AG09309 (cell line): ENCODE measurements around the gene TMPRSS6.

Source experiments
- DNase-seq: peaks from one replicate; pipeline ENCODE4 v3.0.0-alpha.2; 2010; ENCODE audit warnings: low read depth
- H3K4me3 ChIP-seq: 2 replicates; pipeline ENCODE4 v1.5.1; 2011; ENCODE audit warnings: mild to moderate bottlenecking, low read depth, low read length, moderate library complexity; ENCODE audit not compliant: control insufficient read depth
- CTCF ChIP-seq: IDR thresholded peaks from 2 replicates; pipeline ENCODE4 v1.5.1; 2011; ENCODE audit warnings: mild to moderate bottlenecking, low read depth, low read length, inconsistent platforms; ENCODE audit not compliant: insufficient read depth, control insufficient read depth; ENCODE audit errors: missing control alignments

Gene TMPRSS6

DNA sequence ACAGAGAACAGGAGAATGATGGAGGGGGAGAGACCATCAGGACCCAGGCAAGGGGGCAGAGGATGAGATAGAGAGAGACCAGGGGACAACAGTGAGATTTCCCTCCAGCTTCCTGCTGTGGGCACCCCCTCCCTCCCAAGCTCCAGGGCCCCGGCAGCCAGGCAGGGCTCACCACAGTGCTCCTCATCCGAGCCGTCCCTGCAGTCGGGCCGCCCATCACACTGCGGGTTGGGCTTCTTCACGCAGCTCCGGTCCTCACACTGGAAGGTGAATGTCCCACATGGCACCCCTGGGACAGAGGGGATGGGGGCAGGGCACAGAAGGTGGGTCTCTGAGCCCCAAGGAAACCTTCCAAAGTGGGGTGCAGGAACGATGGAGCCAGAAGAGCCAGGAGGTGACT is 38.8 kb downstream of the TMPRSS6 start:
- DNase-seq: no peak
- H3K4me3 ChIP-seq: no peak overlapping the region
- TF ChIP-seq CTCF: no peak

GRCh38 chr22:37070334-37070733 is 39.2 kb downstream of the TMPRSS6 start:
- TF ChIP-seq CTCF: no peak
- DNase-seq: no peak
- no peak overlapping the region for H3K4me3 ChIP-seq

DNA sequence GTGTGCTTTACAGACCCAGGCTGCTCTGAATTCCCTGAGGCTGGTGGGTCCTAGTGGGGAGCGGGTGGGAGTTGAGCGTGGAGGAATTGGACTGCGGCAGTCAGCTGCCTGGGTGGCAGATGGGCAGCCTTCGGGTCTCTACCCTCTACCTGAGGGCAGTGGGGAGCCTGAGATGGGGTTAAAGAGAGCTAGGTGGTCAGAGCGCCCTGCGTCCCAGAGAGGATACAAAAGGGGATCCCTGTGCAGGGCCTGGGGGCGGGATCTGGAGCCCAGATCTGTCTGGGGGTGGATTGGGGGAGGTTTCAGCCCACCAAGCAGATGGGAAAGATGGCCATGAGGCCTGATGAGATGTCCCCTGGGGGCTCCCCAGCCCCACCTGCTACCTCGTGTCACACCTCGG is 39.8 kb downstream of the TMPRSS6 start:
- no peak overlapping the region for H3K4me3 ChIP-seq
- no peak for TF ChIP-seq CTCF
- DNase-seq: no peak

DNA sequence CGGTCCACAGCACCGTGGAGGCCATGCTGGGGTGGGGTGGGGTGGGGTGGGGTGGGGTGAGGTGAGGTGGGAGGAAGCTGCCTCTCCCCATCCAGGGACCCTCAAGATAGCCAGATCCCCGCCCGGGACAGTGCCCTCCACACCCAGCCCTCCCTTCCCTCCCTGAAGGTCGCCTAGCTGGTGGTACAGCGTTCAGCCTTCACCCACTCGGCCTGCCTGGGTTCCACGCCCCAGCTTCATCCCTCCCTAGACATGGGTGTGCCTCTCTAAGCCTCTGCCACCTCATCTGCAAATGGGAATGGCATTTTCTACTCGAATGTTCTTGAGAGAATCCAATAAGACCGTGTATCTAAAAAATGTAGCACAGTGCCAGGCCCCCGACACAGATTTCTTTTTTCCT is 40.2 kb downstream of the TMPRSS6 start:
- no peak for DNase-seq
- no peak for TF ChIP-seq CTCF
- H3K4me3 ChIP-seq: no peak overlapping the region

- H3K4me3 ChIP-seq: no peak overlapping the region
- DNase-seq: no peak
- TF ChIP-seq CTCF: no peak
Observed at GRCh38 chr22:37068859-37069258, 40.7 kb downstream of the TMPRSS6 start.

GRCh38 chr22:37067428-37067827 is 42.1 kb downstream of the TMPRSS6 start:
- no peak overlapping the region for H3K4me3 ChIP-seq
- no peak for DNase-seq
- no peak for TF ChIP-seq CTCF

DNA sequence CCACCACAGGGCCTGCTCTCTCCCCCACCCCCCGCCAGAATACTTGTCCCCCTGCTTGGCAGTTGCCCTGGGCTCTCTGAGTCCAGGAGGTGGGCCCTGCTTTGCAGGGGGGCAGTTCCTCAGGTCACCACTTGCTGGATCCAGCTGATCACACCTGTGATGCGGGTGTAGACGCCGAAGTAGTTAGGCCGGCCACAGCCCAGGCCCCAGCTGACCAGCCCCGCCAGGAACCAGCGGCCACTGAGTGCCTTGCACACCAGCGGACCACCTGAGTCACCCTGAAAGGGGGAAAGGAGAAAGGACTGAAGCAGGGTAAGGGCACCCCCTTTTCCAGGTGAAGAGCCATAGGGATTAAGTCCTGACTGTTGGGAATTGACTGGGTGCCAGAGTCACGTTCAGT is 43.6 kb downstream of the TMPRSS6 start:
- no peak overlapping the region for H3K4me3 ChIP-seq
- no peak for TF ChIP-seq CTCF
- DNase-seq: no peak
